Stimulated activated CD8-positive, alpha-beta memory T cell treated with anti-CD3 and anti-CD28 coated beads, Interleukin-15, amount 100 ng/mL, for 1 hour (primary cell): ENCODE results near the gene GALNT13.

ENCODE experiments used
- DNase-seq: peaks from one replicate; pipeline ENCODE4 v3.0.0-alpha.2; 2020; ENCODE audit warnings: low read depth

GALNT13 gene

DNA sequence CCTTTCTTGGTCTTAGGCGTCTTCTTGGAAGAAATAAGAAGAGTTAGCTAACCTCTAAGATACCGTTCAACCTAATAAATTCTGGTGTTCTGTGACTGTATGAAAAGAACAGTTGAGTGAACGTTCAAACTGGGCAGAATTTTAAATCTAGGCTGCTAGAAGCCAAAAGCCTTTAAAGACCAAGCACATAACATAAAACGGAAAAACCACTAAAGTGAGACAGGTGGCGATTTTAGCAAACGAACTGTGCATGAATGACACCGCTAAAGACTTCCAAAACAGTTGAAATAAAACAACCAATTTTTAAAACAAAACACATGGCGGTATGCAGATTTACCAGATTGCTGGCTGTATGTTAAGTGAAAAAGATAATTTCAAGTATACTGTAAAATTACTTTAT, 73.1 kb downstream of the GALNT13 start:
- DNase-seq: no peak

DNA sequence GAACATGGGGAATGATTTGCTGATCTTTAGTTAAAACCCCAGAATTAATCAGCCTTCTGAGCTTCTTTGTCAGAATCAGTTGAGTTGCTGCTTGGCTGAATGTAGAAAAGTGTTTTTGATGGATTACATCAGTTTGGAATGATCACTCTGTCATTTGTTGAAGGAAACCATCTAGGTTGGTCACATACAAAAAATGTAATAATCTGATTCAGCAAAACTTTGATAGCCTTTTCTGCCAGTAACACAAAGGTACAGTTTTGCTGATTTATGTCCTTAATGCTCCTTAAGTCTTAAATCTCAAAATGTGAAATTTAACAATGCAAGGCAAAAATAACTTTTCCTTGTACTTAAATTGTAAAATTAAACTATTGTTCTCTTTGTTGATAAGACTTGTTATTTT, 74.3 kb downstream of the GALNT13 start:
- no peak for DNase-seq

GRCh38 chr2:153953761-153954160, 82.0 kb downstream of the GALNT13 start:
- no peak for DNase-seq

- DNase-seq: no peak
Measured at GRCh38 chr2:153963256-153963655, 91.5 kb downstream of the GALNT13 start.

GRCh38 chr2:153967248-153967973, 95.7 kb downstream of the GALNT13 start:
- no peak for DNase-seq

- no peak for DNase-seq
Measured at GRCh38 chr2:153971250-153971649, 99.5 kb downstream of the GALNT13 start.

DNA sequence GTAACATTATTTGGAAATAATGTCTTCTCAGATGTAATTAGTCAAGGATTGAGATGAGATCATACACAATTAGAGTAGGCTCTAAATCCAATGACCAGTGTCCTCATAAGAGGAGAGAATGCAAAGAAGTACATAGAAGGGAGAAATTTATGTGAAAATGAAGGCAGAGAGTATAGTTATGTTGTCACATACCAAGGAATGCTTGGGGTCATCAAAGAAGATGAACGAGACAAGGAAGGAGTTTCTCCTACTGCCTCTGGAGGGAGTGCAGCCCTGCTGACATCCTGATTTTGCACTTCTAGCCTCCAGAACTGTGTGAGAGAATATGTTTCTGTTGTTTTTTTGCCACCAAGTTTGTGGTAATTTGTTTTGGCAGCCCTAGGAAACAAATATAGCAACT, 100.1 kb downstream of the GALNT13 start:
- DNase-seq: no peak

DNA sequence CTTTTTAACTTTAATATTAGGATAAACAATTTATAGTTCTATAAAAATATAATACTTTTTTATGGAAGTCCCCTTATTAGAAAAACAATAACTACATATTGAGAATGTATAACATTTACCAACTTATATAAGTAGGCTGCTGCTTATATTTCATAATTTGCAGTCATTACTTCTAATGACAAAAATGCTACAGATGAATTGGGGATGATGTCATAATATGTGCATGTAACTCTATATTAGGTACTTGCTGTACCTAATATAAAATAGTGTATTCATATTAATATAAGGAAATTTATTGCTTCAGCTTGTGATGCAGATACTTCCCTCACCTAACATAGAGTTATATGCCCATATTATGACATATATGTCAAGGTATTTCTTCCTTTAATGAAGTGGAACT, 100.7 kb downstream of the GALNT13 start:
- no peak for DNase-seq

DNA sequence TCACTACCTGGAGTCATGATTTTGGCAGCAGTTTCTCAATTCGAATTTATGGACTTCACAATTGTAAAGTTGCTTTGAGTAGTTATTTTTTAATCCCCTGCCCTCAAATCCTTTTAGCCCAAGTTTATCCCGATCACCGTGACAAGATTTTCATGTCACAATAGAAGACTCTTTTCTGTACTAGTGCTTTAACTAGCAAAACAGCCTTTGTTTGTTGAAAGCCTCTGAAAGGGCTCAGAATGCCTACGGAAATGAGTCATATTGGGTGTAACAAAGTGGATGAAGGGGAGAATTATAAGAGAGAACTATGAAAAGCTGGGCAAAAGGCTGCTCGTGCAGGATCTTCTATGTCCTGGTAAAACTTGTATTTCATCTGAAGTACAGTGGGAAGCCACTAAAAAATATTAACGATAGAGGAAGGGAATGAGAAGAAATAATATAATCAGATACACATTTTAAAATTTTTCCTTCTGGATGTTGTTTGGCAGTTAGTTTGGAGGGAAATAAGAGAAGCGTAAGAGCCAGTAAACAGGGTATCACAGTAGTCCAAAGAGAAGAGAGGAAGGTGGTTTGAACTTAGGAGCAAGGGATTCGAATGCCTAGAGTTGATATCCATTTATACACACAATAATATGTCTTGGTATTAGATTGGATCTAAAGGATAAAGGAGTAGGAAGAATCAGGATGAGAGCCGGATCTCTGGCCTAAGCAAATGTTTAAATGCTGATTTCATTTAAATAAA, 114.9 kb downstream of the GALNT13 start:
- DNase-seq: no peak

GRCh38 chr2:153990771-153991170, 119.0 kb downstream of the GALNT13 start:
- DNase-seq: no peak

DNA sequence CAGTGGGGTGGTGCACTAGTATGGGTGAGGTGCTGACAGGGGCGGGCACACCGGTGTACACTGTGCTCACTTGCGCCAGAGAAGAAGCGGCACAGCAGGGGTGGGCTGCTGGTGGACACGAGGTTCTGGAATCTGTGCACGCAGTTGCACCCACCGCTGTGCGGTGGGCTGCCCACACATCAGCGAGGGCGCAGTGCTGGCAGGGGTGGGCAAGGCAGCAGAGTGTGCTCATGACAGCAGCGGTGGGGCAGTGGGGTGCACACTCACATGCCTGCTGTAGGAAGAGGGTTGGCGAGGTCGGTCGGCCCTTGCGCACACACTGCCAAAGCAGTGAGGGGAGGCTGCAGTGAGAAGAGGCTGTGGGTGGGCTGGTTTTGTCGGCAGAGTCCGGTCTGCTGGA, 141.8 kb downstream of the GALNT13 start:
- no peak for DNase-seq

DNA sequence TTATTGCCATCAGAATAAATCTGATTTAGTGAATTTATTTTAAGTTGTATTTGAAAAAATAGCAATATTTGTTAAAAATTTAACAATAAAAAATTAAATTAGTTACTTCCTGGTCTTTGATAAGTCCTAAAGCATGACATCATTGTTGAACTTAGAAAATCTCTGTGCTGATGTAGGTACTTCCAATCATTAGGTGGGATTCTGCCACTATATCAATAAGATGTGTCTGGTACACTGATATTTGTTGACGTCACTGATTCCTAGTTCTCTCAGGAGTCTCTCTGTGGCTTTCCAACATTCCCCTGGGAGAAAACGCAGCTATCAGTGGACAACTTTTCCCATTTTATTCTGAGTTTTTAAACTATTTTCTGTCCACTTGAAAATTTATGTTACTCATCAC, 143.5 kb downstream of the GALNT13 start:
- no peak for DNase-seq

DNA sequence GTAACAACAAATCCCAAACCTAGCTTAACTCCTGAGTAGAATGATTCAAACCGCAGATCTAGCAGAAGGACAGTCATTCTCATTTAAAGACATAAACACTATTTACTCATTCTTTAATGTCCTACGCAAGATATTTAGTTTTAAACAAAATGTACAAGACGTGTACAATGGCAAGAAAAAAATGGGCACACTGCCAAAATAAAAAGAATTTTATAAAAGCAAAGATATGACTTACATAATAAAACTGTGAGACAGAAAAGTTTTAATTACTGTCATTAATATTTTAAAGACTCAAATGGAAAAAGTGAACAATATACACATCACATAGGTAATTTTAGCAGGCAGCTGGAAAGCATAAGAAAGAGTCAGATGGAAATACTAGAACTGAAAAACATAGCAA, 157.8 kb downstream of the GALNT13 start:
- no peak for DNase-seq

GRCh38 chr2:154032220-154032619, 160.5 kb downstream of the GALNT13 start:
- no peak for DNase-seq

DNA sequence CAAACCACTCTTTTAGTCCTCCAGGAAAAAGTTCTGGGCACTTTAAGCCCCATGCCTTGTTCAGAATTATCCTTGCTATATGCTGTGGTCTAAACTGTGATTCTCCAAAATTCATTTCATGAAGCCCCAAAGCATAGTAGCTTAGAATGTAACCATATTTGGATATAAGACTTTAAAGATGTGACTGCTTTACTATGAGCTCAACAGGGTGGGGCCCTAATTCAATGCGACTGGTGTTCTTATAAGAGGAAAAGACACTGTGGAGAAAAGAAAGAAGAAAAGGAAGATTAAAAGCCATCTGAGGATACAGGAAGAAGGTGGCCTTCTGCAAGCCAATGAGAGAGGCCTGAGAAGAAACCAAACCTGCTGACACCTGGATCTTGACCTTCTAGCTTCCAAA, 174.8 kb downstream of the GALNT13 start:
- DNase-seq: no peak

GRCh38 chr2:154048905-154049304, 177.2 kb downstream of the GALNT13 start:
- no peak for DNase-seq

- DNase-seq: no peak
Measured at GRCh38 chr2:154049561-154049960, 177.8 kb downstream of the GALNT13 start.

DNA sequence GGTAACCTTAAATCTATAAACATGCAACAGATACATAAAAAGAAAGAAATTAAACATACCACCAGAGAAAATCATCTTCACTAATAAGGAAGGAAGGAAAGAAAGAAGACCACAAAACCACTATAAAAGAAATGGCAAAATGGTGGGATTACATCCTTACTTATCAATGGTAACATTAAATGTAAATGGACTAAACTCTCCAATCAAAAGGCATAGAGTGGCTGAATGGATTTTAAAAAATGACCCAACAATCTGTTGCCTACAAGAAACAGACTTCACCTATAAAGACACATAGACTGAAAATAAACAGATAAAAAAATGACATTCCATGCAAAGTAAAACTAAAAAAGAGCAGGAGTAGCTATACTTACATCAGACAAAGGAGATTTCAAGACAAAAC, 195.4 kb downstream of the GALNT13 start:
- no peak for DNase-seq

DNA sequence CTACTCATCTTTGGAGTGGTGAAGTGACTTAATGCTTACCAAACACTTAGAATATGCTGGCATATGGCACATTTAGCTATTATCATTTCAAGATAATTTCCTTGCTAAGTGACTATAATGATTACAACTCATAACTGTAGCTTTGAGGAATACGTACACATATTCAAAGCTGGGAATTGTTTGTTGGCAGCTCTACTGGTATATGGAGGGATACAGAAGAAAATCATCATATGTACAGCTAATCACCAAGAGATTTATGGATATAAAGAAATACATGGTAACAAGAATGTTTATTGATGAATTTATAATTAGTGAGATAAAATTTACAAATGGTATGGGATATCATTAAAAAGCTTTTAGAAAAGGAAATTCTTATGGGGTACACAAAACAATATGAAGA, 207.2 kb downstream of the GALNT13 start:
- no peak for DNase-seq

- DNase-seq: no peak
Measured at GRCh38 chr2:154092571-154092970, 220.8 kb downstream of the GALNT13 start.

- DNase-seq: no peak
Measured at GRCh38 chr2:154093856-154094255, 222.1 kb downstream of the GALNT13 start.

- no peak for DNase-seq
Measured at GRCh38 chr2:154097833-154098398, 226.2 kb downstream of the GALNT13 start.

DNA sequence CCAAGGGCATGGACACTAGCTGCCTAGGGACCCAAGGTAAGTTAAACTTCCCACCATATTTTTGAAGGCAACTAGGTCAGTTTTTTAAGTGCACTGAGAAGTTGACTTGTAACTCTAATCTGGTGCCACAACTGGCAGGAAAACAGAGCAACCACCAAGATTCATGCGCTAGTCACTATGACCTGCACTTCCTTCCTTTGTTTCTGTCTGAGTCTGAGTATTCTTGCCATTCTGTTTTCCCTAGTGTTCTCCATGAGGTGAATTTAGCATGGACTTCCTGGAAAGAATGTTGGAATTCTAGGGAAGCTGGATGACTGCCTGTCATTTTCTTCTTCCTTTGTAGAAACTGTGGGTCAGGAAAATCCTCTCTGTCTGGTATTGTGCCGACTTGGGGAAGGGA, 249.0 kb downstream of the GALNT13 start:
- no peak for DNase-seq
